ENCODE data around the gene SIN3B.

SIN3B gene

GRCh38 chr19:16878181-16878965 lies 49.2 kb downstream of the SIN3B start:
- no peak for DNase-seq (ENCODE audit: low read depth, low spot score)
- peaks cover 2% of the 10 kb centered on the region; the same call in 1 of the 2 replicates for H3K9me3 ChIP-seq (ENCODE audit: control insufficient read depth, insufficient read depth, low read length)
- H3K36me3 ChIP-seq (ENCODE audit: control insufficient read depth, insufficient read depth, low read length), result peaks cover 27% of the 10 kb centered on the region
- no peaks in the 10 kb centered on the region for H3K4me1 ChIP-seq (ENCODE audit: control insufficient read depth, insufficient read depth, low read length)
- no CpG with 5 or more reads among the region's 55 CpGs for WGBS (ENCODE audit: insufficient coverage, insufficient read length)
- H3K27me3 ChIP-seq (ENCODE audit: control insufficient read depth, insufficient read depth, low read length), result no peaks in the 10 kb centered on the region
- H3K4me3 ChIP-seq (ENCODE audit: low read length), result no peak overlapping the region; the same call in 1 of the 2 replicates
- H3K27ac ChIP-seq (ENCODE audit: low read length), result no peak overlapping the region

DNA sequence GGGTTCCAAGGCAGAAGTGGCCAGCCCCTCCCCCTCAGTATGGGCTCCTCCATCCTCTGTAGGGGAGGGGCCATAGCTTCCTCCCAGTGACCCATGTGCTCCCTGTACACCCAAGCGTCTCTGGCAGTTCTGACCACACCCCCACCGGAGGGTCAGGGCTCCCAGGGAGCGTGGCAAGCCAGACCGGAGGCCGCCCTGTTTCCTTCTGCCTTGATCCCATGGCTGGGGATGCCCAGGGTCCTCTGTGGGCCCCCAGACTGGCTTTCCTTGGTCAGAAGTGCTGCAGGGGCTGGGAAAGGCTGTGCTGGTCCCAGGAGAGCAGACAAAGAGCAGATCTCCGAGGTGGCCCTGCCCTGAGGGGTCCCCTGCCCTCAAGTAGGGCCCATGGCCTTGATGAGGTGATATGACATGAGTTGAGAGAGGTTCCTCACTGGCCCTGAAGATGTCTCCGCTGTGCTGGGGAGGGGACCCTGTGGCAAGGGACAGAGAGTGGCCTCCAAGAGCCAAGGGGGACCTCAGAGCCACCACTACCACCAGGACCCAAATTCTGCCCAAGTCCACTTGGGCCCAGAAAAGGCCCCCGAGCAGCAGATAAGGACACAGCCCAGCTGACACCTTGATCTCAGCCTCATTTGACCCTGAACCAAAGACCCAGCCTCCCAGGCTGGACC lies 51.8 kb downstream of the SIN3B start:
- Histone ChIP-seq H3K4me1 (ENCODE audit: control insufficient read depth, insufficient read depth, low read length) (no peaks in the 10 kb centered on the region), H3K27me3 (ENCODE audit: control insufficient read depth, insufficient read depth, low read length) (no peaks in the 10 kb centered on the region), H3K27ac (ENCODE audit: low read length) (no peak overlapping the region), H3K36me3 (ENCODE audit: control insufficient read depth, insufficient read depth, low read length) (peaks cover 18% of the 10 kb centered on the region), H3K9me3 (ENCODE audit: control insufficient read depth, insufficient read depth, low read length) (peaks cover 2% of the 10 kb centered on the region; the same call in 1 of the 2 replicates), H3K4me3 (ENCODE audit: low read length) (no peak overlapping the region)
- no CpG with 5 or more reads among the region's 8 CpGs for WGBS (ENCODE audit: insufficient coverage, insufficient read length)
- no peak for DNase-seq (ENCODE audit: low read depth, low spot score)

DNA sequence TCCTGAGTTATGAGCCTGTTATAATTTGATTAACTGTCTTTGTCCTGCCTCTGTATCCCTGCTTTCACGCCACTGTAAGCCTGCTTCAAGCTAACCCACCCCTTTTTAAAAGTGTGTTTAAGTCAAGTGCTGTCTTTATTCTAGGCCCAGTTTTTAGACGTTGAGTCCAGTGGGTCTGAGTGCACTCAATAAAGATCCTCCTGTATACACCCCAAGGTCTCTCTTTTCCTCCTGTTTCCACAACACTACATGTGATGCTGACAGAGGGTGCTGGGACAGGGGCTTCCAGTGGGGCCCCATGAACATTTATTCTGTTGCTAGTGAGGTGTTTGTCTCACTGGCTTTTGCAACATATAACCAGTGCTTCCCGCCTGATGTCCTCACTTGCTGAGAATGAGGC lies 52.9 kb downstream of the SIN3B start:
- Histone ChIP-seq H3K4me1 (ENCODE audit: control insufficient read depth, insufficient read depth, low read length) (no peaks in the 10 kb centered on the region), H3K9me3 (ENCODE audit: control insufficient read depth, insufficient read depth, low read length) (peaks cover 2% of the 10 kb centered on the region; the same call in 1 of the 2 replicates), H3K36me3 (ENCODE audit: control insufficient read depth, insufficient read depth, low read length) (peaks cover 13% of the 10 kb centered on the region), H3K27ac (ENCODE audit: low read length) (no peak overlapping the region), H3K27me3 (ENCODE audit: control insufficient read depth, insufficient read depth, low read length) (no peaks in the 10 kb centered on the region), H3K4me3 (ENCODE audit: low read length) (no peak overlapping the region)
- no CpG with 5 or more reads among the region's 3 CpGs for whole genome bisulfite sequencing (ENCODE audit: insufficient coverage, insufficient read length)
- no peak for DNase-seq (ENCODE audit: low read depth, low spot score)

DNA sequence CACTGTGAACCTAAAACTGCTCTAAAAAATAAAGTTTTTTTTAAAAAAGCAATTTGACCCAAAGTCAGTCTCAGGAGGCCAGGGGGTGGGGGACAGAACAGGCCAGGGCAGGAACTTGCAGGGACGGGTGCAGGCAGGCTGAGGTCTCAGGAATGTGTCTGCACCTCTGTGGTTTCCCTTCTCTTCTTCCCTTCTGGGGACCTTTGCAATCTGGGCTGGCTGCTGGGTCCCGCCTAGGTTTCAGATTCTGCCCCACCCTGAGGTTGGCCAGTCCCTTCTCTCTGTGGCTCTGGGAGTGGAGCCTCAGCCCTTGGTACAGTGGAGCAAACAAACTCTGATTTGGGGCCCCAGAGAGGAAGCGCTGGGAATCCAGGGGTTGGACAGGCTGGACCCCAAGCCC lies 54.3 kb downstream of the SIN3B start:
- no CpG with 5 or more reads among the region's 3 CpGs for WGBS (ENCODE audit: insufficient coverage, insufficient read length)
- Histone ChIP-seq H3K27me3 (ENCODE audit: control insufficient read depth, insufficient read depth, low read length) (no peaks in the 10 kb centered on the region), H3K4me1 (ENCODE audit: control insufficient read depth, insufficient read depth, low read length) (no peaks in the 10 kb centered on the region), H3K27ac (ENCODE audit: low read length) (no peak overlapping the region), H3K36me3 (ENCODE audit: control insufficient read depth, insufficient read depth, low read length) (peaks cover 4% of the 10 kb centered on the region), H3K4me3 (ENCODE audit: low read length) (no peak overlapping the region), H3K9me3 (ENCODE audit: control insufficient read depth, insufficient read depth, low read length) (peaks cover 2% of the 10 kb centered on the region; the same call in 1 of the 2 replicates)
- DNase-seq (ENCODE audit: low read depth, low spot score), result no peak

- no peak overlapping the region for H3K4me3 ChIP-seq (ENCODE audit: low read length)
- DNase-seq (ENCODE audit: low read depth, low spot score), result no peak
- no peak overlapping the region for H3K27ac ChIP-seq (ENCODE audit: low read length)
- H3K36me3 ChIP-seq (ENCODE audit: control insufficient read depth, insufficient read depth, low read length), result no peaks in the 10 kb centered on the region; the same call in 1 of the 2 replicates
- H3K27me3 ChIP-seq (ENCODE audit: control insufficient read depth, insufficient read depth, low read length), result no peaks in the 10 kb centered on the region
- H3K9me3 ChIP-seq (ENCODE audit: control insufficient read depth, insufficient read depth, low read length), result peaks cover 2% of the 10 kb centered on the region; the same call in 1 of the 2 replicates
- WGBS (ENCODE audit: insufficient coverage, insufficient read length), result no CpG with 5 or more reads among the region's 5 CpGs
- H3K4me1 ChIP-seq (ENCODE audit: control insufficient read depth, insufficient read depth, low read length), result no peaks in the 10 kb centered on the region
These were observed 56.0 kb downstream of the SIN3B start for GRCh38 chr19:16885166-16885565.

- Histone ChIP-seq H3K9me3 (ENCODE audit: control insufficient read depth, insufficient read depth, low read length) (peaks cover 2% of the 10 kb centered on the region; the same call in 1 of the 2 replicates), H3K27ac (ENCODE audit: low read length) (no peak overlapping the region), H3K4me1 (ENCODE audit: control insufficient read depth, insufficient read depth, low read length) (no peaks in the 10 kb centered on the region), H3K27me3 (ENCODE audit: control insufficient read depth, insufficient read depth, low read length) (no peaks in the 10 kb centered on the region), H3K36me3 (ENCODE audit: control insufficient read depth, insufficient read depth, low read length) (no peaks in the 10 kb centered on the region; the same call in 1 of the 2 replicates), H3K4me3 (ENCODE audit: low read length) (no peak overlapping the region)
- no peak for DNase-seq (ENCODE audit: low read depth, low spot score)
- WGBS (ENCODE audit: insufficient coverage, insufficient read length), result no CpG with 5 or more reads among the region's 20 CpGs
These were observed 57.2 kb downstream of the SIN3B start for GRCh38 chr19:16886305-16886880.

GRCh38 chr19:16887353-16888265 lies 58.4 kb downstream of the SIN3B start:
- no peaks in the 10 kb centered on the region for H3K9me3 ChIP-seq (ENCODE audit: control insufficient read depth, insufficient read depth, low read length)
- no peak overlapping the region for H3K27ac ChIP-seq (ENCODE audit: low read length)
- H3K27me3 ChIP-seq (ENCODE audit: control insufficient read depth, insufficient read depth, low read length), result no peaks in the 10 kb centered on the region
- H3K4me3 ChIP-seq (ENCODE audit: low read length), result no peak overlapping the region
- no peak for DNase-seq (ENCODE audit: low read depth, low spot score)
- no peaks in the 10 kb centered on the region for H3K4me1 ChIP-seq (ENCODE audit: control insufficient read depth, insufficient read depth, low read length)
- no CpG with 5 or more reads among the region's 17 CpGs for WGBS (ENCODE audit: insufficient coverage, insufficient read length)
- no peaks in the 10 kb centered on the region; the same call in 1 of the 2 replicates for H3K36me3 ChIP-seq (ENCODE audit: control insufficient read depth, insufficient read depth, low read length)

DNA sequence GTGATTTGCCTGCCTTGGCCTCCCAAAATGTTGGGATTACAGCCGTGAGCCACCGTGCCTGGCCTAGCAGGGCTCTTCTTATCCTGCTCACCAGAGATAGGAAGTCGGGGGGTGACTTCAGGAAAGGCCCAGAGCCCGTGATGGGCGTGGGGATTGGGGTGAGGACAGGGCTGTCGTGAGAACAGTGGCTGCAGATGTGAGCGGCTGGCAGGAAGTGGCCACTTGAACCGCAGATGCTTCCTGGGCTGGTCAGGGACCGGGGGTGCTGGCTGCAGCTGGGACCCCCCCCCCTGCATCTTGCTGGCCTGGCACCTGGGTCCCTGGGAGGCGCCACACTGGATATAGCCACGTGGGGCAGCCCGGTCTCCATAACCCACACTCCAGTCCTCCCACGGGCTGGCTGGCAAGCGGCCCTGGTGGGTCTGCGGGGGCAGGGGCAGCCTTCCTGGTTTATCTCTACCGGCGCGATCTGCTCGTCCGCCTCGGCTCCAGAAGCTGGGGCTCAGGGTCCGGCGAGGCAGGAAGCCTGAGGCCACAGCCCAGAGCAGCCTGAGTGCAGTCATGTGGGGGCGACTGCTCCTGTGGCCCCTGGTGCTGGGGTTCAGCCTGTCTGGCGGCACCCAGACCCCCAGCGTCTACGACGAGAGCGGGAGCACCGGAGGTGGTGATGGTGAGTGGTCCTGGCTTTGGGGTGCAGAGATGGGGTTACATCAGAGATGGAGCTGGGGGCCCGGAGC lies 59.6 kb downstream of the SIN3B start, which contains the start of gene F2RL3:
Gene F2RL3, plus strand, starts transcription at position 371 of the 737 bp plus-strand sequence. Its CDS starts 191 bp downstream, at position 562.
- H3K27ac ChIP-seq (ENCODE audit: low read length), result no peak within 1 kb of the TSS
- no peak within 1 kb of the TSS for H3K4me3 ChIP-seq (ENCODE audit: low read length)
- H3K36me3 ChIP-seq (ENCODE audit: control insufficient read depth, insufficient read depth, low read length), result no peaks in the 10 kb centered on the region; the same call in 1 of the 2 replicates
- no peaks in the 10 kb centered on the region for H3K27me3 ChIP-seq (ENCODE audit: control insufficient read depth, insufficient read depth, low read length)
- WGBS (ENCODE audit: insufficient coverage, insufficient read length), result no CpG with 5 or more reads among the region's 31 CpGs
- no peaks in the 10 kb centered on the region for H3K4me1 ChIP-seq (ENCODE audit: control insufficient read depth, insufficient read depth, low read length)
- H3K9me3 ChIP-seq (ENCODE audit: control insufficient read depth, insufficient read depth, low read length), result no peaks in the 10 kb centered on the region
- no peak for DNase-seq (ENCODE audit: low read depth, low spot score)

- Histone ChIP-seq H3K27me3 (ENCODE audit: control insufficient read depth, insufficient read depth, low read length) (no peaks in the 10 kb centered on the region), H3K9me3 (ENCODE audit: control insufficient read depth, insufficient read depth, low read length) (no peaks in the 10 kb centered on the region), H3K4me1 (ENCODE audit: control insufficient read depth, insufficient read depth, low read length) (no peaks in the 10 kb centered on the region), H3K36me3 (ENCODE audit: control insufficient read depth, insufficient read depth, low read length) (no peaks in the 10 kb centered on the region; the same call in 1 of the 2 replicates), H3K27ac (ENCODE audit: low read length) (no peak overlapping the region), H3K4me3 (ENCODE audit: low read length) (no peak overlapping the region)
- no CpG with 5 or more reads among the region's 22 CpGs for WGBS (ENCODE audit: insufficient coverage, insufficient read length)
- DNase-seq (ENCODE audit: low read depth, low spot score), result no peak
These were observed 60.2 kb downstream of the SIN3B start for GRCh38 chr19:16889366-16889882.

Measured in iPS DF 6.9 (cell line).